ENCODE results near the gene RNF151.
"Not testable (repeated sequence)": the region's sequence is repeated elsewhere in the genome, so short reads cannot be mapped to it uniquely, and the experiment has no call there.

The RNF151 gene

GRCh38 chr16:1938910-1939309, 27.7 kb upstream of the RNF151 start:
- TF ChIP-seq ELF4 (IDR thresholded peaks at IDR 0.05) (no peak), FOXA1 (IDR thresholded peaks at IDR 0.05) (no peak), BHLHE40 (IDR thresholded peaks at IDR 0.05; ENCODE audit: borderline replicate concordance) (no peak), HDGF (IDR thresholded peaks at IDR 0.05; ENCODE audit: borderline replicate concordance) (no peak), ARNT (IDR thresholded peaks at IDR 0.05) (no peak), NFRKB (IDR thresholded peaks at IDR 0.05) (no peak), CTBP1 (IDR thresholded peaks at IDR 0.05; ENCODE audit: borderline replicate concordance) (no peak), TARDBP (IDR thresholded peaks at IDR 0.05) (no peak), SP1 (IDR thresholded peaks at IDR 0.05) (no peak), ZNF384 (IDR thresholded peaks at IDR 0.05) (no peak), LEF1 (IDR thresholded peaks at IDR 0.05; ENCODE audit: borderline replicate concordance) (no peak), FOXM1 (IDR thresholded peaks at IDR 0.05; ENCODE audit: borderline replicate concordance) (no peak), SUZ12 (IDR thresholded peaks at IDR 0.05) (no peak), FOXK2 (IDR thresholded peaks at IDR 0.05) (no peak), PKNOX1 (IDR thresholded peaks at IDR 0.05) (no peak), L3MBTL2 (conservative IDR thresholded peaks at IDR 0.05) (no peak)
- CTCF ChIA-PET, result interaction anchor here (1.0 kb wide), 1 partner anchor 8 kb away, joined by 4 read pairs; no protein-coding TSS in a partner anchor
- POLR2A ChIA-PET, result no interaction called here
- DNase-seq (ENCODE audit: extremely low spot score), result no peak

- not testable (repeated sequence) for DNase-seq (ENCODE audit: extremely low spot score)
- POLR2A ChIA-PET, result interaction anchor here (0.6 to 5.2 kb wide), 4 partner anchors 21 to 216 kb away, joined by 3 to 95 read pairs (median 12); partner anchors contain the start of genes RNF151, RPS2 and TRAF7
- CTCF ChIA-PET, result interaction anchor here (0.7 to 2.3 kb wide), 4 partner anchors 9 to 73 kb away, joined by 3 to 36 read pairs (median 4); partner anchors contain the start of gene RPL3L
These were observed 26.8 kb upstream of the RNF151 start for GRCh38 chr16:1939833-1940232.

GRCh38 chr16:1940273-1941161, 26.1 kb upstream of the RNF151 start:
- no peak for TF ChIP-seq ZNF384 (IDR thresholded peaks at IDR 0.05)
- no peak for TF ChIP-seq LEF1 (IDR thresholded peaks at IDR 0.05; ENCODE audit: borderline replicate concordance)
- TF ChIP-seq TARDBP (IDR thresholded peaks at IDR 0.05), result no peak
- TF ChIP-seq ELF4 (IDR thresholded peaks at IDR 0.05), result no peak
- TF ChIP-seq ARNT (IDR thresholded peaks at IDR 0.05), result no peak
- no peak for TF ChIP-seq NFRKB (IDR thresholded peaks at IDR 0.05)
- TF ChIP-seq FOXK2 (IDR thresholded peaks at IDR 0.05), result no peak
- no peak for TF ChIP-seq SUZ12 (IDR thresholded peaks at IDR 0.05)
- TF ChIP-seq HDGF (IDR thresholded peaks at IDR 0.05; ENCODE audit: borderline replicate concordance), result no peak
- no peak for TF ChIP-seq CTBP1 (IDR thresholded peaks at IDR 0.05; ENCODE audit: borderline replicate concordance)
- TF ChIP-seq FOXM1 (IDR thresholded peaks at IDR 0.05; ENCODE audit: borderline replicate concordance), result no peak
- TF ChIP-seq PKNOX1 (IDR thresholded peaks at IDR 0.05), result no peak
- no peak for TF ChIP-seq L3MBTL2 (conservative IDR thresholded peaks at IDR 0.05)
- TF ChIP-seq FOXA1 (IDR thresholded peaks at IDR 0.05), result no peak
- no peak for TF ChIP-seq SP1 (IDR thresholded peaks at IDR 0.05)
- no peak for TF ChIP-seq BHLHE40 (IDR thresholded peaks at IDR 0.05; ENCODE audit: borderline replicate concordance)
- no peak for DNase-seq (ENCODE audit: extremely low spot score)
- ChIA-PET POLR2A (interaction anchor here (0.6 to 5.2 kb wide), 10 partner anchors 7 to 215 kb away, joined by 3 to 95 read pairs (median 5); partner anchors contain the start of genes NUBP2, RNF151, RPS2 and SPSB3), CTCF (interaction anchor here (0.6 to 2.3 kb wide), 20 partner anchors 8 to 127 kb away, joined by 3 to 36 read pairs (median 4); partner anchors contain the start of genes NOXO1, RPL3L and RPS2)

GRCh38 chr16:1941162-1942046, 25.3 kb upstream of the RNF151 start:
- ChIA-PET POLR2A (interaction anchor here (0.8 to 5.2 kb wide), 10 partner anchors 8 to 214 kb away, joined by 3 to 95 read pairs (median 5); partner anchors contain the start of genes NUBP2, RNF151, RPS2 and SPSB3), CTCF (interaction anchor here (0.6 to 2.3 kb wide), 20 partner anchors 9 to 1144 kb away, joined by 3 to 36 read pairs (median 4); partner anchors contain the start of genes NDUFB10, NOXO1, RPL3L and RPS2)
- DNase-seq (ENCODE audit: extremely low spot score), result peak; percentile 79
- no peak for TF ChIP-seq ELF4 (IDR thresholded peaks at IDR 0.05)
- TF ChIP-seq TARDBP (IDR thresholded peaks at IDR 0.05), result no peak
- TF ChIP-seq FOXM1 (IDR thresholded peaks at IDR 0.05; ENCODE audit: borderline replicate concordance), result no peak
- no peak for TF ChIP-seq FOXA1 (IDR thresholded peaks at IDR 0.05)
- no peak for TF ChIP-seq L3MBTL2 (conservative IDR thresholded peaks at IDR 0.05)
- TF ChIP-seq PKNOX1 (IDR thresholded peaks at IDR 0.05), result no peak
- TF ChIP-seq FOXK2 (IDR thresholded peaks at IDR 0.05), result no peak
- TF ChIP-seq SUZ12 (IDR thresholded peaks at IDR 0.05), result no peak

Data from HEK293T (cell line).